HUES64 (cell line): Measurements from ENCODE around the gene THSD7A.

Source experiments
- H3K27ac ChIP-seq: 2 replicates; pipeline ENCODE4 v1.7.0; 2013; ENCODE audit warnings: low read depth, low read length, inconsistent platforms
- H3K27me3 ChIP-seq: 2 replicates; pipeline ENCODE4 v1.6.1; 2013; ENCODE audit warnings: mild to moderate bottlenecking, low read length; ENCODE audit not compliant: insufficient read depth
- H3K36me3 ChIP-seq: 2 replicates; pipeline ENCODE4 v1.6.1; 2013; ENCODE audit warnings: mild to moderate bottlenecking, low read length; ENCODE audit not compliant: insufficient read depth
- H3K4me1 ChIP-seq: 2 replicates; pipeline ENCODE4 v1.6.1; 2013; ENCODE audit warnings: mild to moderate bottlenecking, low read length, moderate library complexity; ENCODE audit not compliant: insufficient read depth
- H3K4me3 ChIP-seq: 2 replicates; pipeline ENCODE4 v1.5.1; 2013; ENCODE audit warnings: mild to moderate bottlenecking, low read length, moderate library complexity
- H3K9ac ChIP-seq: 2 replicates; pipeline ENCODE4 v1.6.1; 2013; ENCODE audit warnings: mild to moderate bottlenecking, low read depth, low read length
- H3K9me3 ChIP-seq: 2 replicates; pipeline ENCODE4 v1.6.1; 2013; ENCODE audit warnings: low read depth, low read length; ENCODE audit not compliant: insufficient read depth
- WGBS: fragments of 150-250, 120-280 bp; methylation state at CpG from one replicate; pipeline ENCODE4 v1.1.7; 2013; ENCODE audit warnings: missing lambda C conversion rate; 5-methylcytosine and 5-hydroxymethylcytosine counted together

THSD7A gene

GRCh38 chr7:11776039-11776438 lies 56.0 kb downstream of the THSD7A start:
- WGBS = 90% methylated on average over 2 of the region's 2 CpGs
- Histone ChIP-seq H3K9me3 (no peaks in the 10 kb centered on the region), H3K9ac (no peak overlapping the region), H3K36me3 (no peaks in the 10 kb centered on the region), H3K4me3 (no peak overlapping the region), H3K27me3 (no peaks in the 10 kb centered on the region), H3K27ac (no peak overlapping the region), H3K4me1 (no peaks in the 10 kb centered on the region)

GRCh38 chr7:11775401-11775800 lies 56.6 kb downstream of the THSD7A start:
- no peak overlapping the region for H3K4me3 ChIP-seq
- no peak overlapping the region for H3K9ac ChIP-seq
- H3K9me3 ChIP-seq = no peaks in the 10 kb centered on the region
- H3K4me1 ChIP-seq = no peaks in the 10 kb centered on the region
- no peaks in the 10 kb centered on the region for H3K27me3 ChIP-seq
- no peaks in the 10 kb centered on the region for H3K36me3 ChIP-seq
- no peak overlapping the region for H3K27ac ChIP-seq
- 100% methylated on average over 2 of the region's 2 CpGs for WGBS

GRCh38 chr7:11768263-11768662 lies 63.7 kb downstream of the THSD7A start:
- 84% methylated on average over 5 of the region's 5 CpGs for WGBS

DNA sequence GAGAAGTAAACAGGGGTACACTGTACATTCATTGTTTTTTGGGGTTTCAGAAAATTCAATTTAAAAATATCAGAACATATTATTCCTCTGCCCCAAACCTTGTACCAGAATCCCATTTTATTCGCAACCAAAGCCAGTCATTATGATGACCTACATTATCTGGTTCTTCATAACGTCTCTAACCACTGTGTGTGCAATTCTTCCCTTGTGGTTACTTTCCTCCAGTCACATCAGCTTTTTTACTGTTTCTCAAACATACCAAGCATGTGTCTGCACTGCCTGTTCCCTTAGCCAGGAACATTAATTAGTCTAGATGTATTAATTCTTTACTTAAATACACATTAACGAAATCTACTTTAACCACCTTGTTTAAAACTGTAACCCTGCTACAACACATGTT lies 64.8 kb downstream of the THSD7A start:
- H3K36me3 ChIP-seq = no peaks in the 10 kb centered on the region
- no peak overlapping the region for H3K9ac ChIP-seq
- H3K4me1 ChIP-seq = no peaks in the 10 kb centered on the region
- H3K9me3 ChIP-seq = no peaks in the 10 kb centered on the region
- no peaks in the 10 kb centered on the region for H3K27me3 ChIP-seq
- H3K27ac ChIP-seq = no peak overlapping the region
- 93% methylated on average over 2 of the region's 3 CpGs for WGBS
- H3K4me3 ChIP-seq = no peak overlapping the region

More at GRCh38 chr7:11768263-11768662, 63.7 kb downstream of the THSD7A start:
- no peak overlapping the region for H3K4me3 ChIP-seq
- H3K9ac ChIP-seq = no peak overlapping the region
- H3K27ac ChIP-seq = no peak overlapping the region
- H3K27me3 ChIP-seq = no peaks in the 10 kb centered on the region
- H3K36me3 ChIP-seq = no peaks in the 10 kb centered on the region
- no peaks in the 10 kb centered on the region for H3K4me1 ChIP-seq
- no peaks in the 10 kb centered on the region for H3K9me3 ChIP-seq

DNA sequence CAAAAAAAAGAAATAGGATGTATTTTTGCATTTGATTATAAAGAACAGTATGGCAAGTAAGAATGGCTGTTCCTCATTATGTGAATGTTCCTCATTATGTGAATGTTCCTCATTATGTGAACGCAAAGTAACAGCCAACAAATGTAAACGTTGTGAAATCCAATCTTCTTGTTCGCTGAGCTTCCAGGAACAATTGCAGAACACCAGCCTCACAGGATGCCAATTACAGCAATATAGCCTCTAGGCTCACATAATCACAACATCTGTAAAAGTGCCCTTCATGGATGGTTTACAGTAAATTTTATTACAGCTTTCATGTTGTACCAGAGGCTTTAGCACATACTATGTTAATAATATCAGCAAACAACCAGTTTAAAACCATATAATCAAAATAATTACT lies 71.6 kb downstream of the THSD7A start:
- WGBS = 83% methylated on average over 3 of the region's 3 CpGs
- Histone ChIP-seq H3K4me3 (no peak overlapping the region), H3K27ac (no peak overlapping the region), H3K9ac (no peak overlapping the region), H3K4me1 (no peaks in the 10 kb centered on the region), H3K36me3 (no peaks in the 10 kb centered on the region), H3K27me3 (no peaks in the 10 kb centered on the region), H3K9me3 (no peaks in the 10 kb centered on the region)

GRCh38 chr7:11758627-11759111 lies 73.3 kb downstream of the THSD7A start:
- 83% methylated on average over 2 of the region's 2 CpGs for WGBS
- no peak overlapping the region for H3K27ac ChIP-seq
- H3K4me1 ChIP-seq = no peaks in the 10 kb centered on the region

DNA sequence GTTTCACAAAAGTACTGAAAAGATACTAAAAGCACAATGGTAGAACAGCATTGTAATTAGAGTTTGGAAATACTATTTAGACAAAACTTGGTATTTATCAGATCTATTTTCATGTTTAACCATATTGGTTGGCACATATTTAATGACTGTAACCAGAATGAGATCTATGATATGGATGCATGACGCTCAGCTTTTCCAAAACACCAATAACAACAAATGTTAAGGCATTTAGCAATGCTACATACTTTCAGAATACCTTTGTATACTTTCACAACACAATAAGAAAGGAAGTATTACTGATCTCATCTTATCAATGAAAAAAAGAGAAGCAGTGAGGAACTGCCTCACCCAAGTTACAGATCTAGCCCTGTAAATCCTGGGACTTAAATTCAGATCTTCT lies 74.8 kb downstream of the THSD7A start:
- 100% methylated on average over 1 of the region's 1 CpG for WGBS
- Histone ChIP-seq H3K9me3 (no peaks in the 10 kb centered on the region), H3K9ac (no peak overlapping the region), H3K36me3 (no peaks in the 10 kb centered on the region), H3K4me3 (no peak overlapping the region), H3K27me3 (no peaks in the 10 kb centered on the region), H3K27ac (no peak overlapping the region), H3K4me1 (no peaks in the 10 kb centered on the region)

More at GRCh38 chr7:11758627-11759111, 73.3 kb downstream of the THSD7A start:
- no peaks in the 10 kb centered on the region for H3K27me3 ChIP-seq
- no peaks in the 10 kb centered on the region for H3K9me3 ChIP-seq
- no peaks in the 10 kb centered on the region for H3K36me3 ChIP-seq
- H3K9ac ChIP-seq = no peak overlapping the region
- no peak overlapping the region for H3K4me3 ChIP-seq

DNA sequence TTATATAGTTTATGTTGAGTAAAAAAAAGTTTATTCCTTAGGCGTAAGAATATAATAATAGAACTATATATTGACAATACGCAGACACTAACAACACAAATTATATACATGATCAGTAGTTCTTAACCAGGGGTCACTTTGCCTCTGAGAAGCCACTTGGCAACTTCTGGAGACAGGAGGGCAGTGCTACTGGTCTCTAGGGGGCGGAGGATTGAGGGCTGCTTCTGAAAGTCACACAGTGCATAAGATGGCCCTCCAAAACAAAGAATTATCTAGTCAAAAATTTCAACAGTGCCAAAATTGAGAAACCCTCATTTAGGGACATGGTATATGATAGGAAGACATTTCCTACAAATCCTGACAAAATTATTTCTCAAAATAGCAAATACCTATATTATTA lies 77.1 kb downstream of the THSD7A start:
- Histone ChIP-seq H3K27ac (no peak overlapping the region), H3K4me1 (no peaks in the 10 kb centered on the region), H3K9ac (no peak overlapping the region), H3K4me3 (no peak overlapping the region), H3K9me3 (no peaks in the 10 kb centered on the region), H3K36me3 (no peaks in the 10 kb centered on the region), H3K27me3 (no peaks in the 10 kb centered on the region)
- 100% methylated on average over 2 of the region's 3 CpGs for WGBS

- Histone ChIP-seq H3K36me3 (no peaks in the 10 kb centered on the region), H3K9ac (no peak overlapping the region), H3K4me1 (no peaks in the 10 kb centered on the region), H3K27ac (no peak overlapping the region), H3K9me3 (no peaks in the 10 kb centered on the region), H3K27me3 (no peaks in the 10 kb centered on the region), H3K4me3 (no peak overlapping the region)
- 94% methylated on average over 2 of the region's 2 CpGs for WGBS
Observed at GRCh38 chr7:11754123-11754522, 77.9 kb downstream of the THSD7A start.

GRCh38 chr7:11753433-11753832 lies 78.6 kb downstream of the THSD7A start:
- H3K36me3 ChIP-seq = no peaks in the 10 kb centered on the region
- no peaks in the 10 kb centered on the region for H3K4me1 ChIP-seq
- no peak overlapping the region for H3K27ac ChIP-seq
- H3K27me3 ChIP-seq = no peaks in the 10 kb centered on the region
- H3K9ac ChIP-seq = no peak overlapping the region
- H3K9me3 ChIP-seq = no peaks in the 10 kb centered on the region
- H3K4me3 ChIP-seq = no peak overlapping the region

DNA sequence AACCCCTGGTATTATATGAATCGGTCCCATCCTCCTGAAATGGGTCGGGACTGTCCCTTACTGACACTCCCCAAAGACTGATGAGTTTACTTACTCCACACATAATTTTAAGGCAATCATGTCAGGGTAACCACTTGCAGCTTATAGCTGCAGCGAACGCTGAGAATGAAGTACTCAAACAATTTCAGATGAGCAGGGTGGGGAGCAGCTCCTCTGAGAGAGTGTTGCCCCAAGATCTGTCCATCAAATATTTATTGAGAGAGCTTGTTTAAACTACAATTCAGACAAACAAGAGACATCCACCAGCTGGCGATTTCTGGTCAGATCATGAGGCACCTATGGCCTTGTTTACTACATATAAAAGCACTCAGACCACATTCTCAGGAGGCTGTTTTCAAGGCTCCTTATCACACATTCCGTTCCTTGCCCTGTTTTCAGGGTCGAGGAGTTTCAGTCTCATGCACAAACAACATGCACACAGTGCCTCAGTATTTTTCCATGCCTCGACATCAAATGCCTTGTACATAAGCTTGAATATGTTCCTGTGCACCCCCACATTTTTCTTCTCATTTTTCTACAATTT lies 80.1 kb downstream of the THSD7A start:
- Histone ChIP-seq H3K27ac (no peak overlapping the region), H3K36me3 (no peaks in the 10 kb centered on the region), H3K9ac (no peak overlapping the region), H3K27me3 (no peaks in the 10 kb centered on the region), H3K4me3 (no peak overlapping the region), H3K4me1 (no peaks in the 10 kb centered on the region), H3K9me3 (no peaks in the 10 kb centered on the region)
- 89% methylated on average over 8 of the region's 8 CpGs for WGBS

DNA sequence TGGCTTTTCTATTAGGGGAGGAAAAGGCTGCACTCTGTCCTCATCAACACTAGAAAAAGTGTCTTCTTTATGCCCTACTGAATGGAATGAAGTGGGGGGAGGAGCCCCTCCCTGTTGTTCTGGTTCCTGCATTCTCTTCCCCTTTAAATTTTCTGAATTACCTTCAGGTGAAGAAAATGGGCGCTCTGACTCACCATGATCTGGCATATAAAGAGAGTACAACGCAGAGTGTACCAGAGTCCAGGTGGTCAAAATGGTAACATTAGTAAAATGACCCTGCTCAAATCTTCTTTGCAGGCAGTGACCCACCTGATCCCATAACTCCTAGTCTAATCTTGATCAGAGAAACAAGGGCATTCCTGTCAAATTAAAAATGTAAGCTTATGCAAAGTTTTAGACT lies 80.7 kb downstream of the THSD7A start:
- 94% methylated on average over 2 of the region's 2 CpGs for WGBS
- H3K27ac ChIP-seq = no peak overlapping the region
- H3K4me1 ChIP-seq = no peaks in the 10 kb centered on the region
- H3K27me3 ChIP-seq = no peaks in the 10 kb centered on the region
- no peaks in the 10 kb centered on the region for H3K9me3 ChIP-seq
- no peak overlapping the region for H3K4me3 ChIP-seq
- no peak overlapping the region for H3K9ac ChIP-seq
- H3K36me3 ChIP-seq = no peaks in the 10 kb centered on the region
